Eye (tissue), 1 donor: Measurements from ENCODE around the gene HLA-DMA.

Experiments
- DNase-seq: peaks from one replicate; pipeline ENCODE4 v3.0.0-alpha.2; 2015

HLA-DMA gene

GRCh38 chr6:32974016-32974333 lies 21.1 kb upstream of the HLA-DMA start:
- peak; percentile 54 for DNase-seq

DNA sequence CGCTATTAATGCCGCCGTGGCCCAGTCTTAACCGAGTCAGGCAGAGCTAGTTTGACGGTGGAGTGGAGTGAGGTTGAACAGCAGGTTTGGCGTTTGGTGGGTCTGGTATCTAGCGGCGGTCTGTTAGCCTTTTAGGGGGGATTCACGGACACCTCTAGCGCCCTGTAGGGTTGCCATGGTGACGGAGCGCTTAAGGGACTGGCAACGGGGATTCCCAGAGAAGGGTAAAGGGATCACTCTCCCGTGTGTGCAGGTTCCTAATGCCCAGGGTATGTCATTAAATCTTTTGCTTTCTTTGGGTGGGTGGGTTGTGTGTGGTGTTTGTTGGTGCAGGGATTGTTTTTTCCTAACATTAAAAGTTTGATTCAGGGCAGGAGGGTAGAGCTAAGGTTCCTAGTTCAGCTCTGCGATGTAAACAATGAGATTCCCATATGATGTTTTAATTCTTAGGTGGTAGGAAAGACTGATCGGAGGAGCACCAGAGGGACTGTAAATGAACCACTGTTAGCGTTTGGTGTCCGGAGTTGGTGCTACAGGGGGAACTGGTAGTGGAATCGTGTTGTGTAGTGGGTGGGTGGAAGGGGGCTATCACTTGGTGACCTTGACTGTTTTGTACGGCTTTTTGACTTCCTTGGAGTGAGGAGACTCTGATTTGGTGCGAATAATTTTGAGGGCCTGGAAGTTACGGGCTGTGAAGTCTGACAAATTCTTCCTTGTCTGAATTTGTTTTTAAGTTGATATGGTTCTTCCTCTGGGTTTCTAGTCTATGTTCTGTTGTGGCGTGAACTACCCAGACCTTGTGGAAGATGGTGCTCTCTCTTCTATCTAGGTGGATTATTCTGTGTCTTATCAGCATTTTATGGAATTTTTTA lies 20.5 kb upstream of the HLA-DMA start:
- peak; percentile 83 for DNase-seq

DNA sequence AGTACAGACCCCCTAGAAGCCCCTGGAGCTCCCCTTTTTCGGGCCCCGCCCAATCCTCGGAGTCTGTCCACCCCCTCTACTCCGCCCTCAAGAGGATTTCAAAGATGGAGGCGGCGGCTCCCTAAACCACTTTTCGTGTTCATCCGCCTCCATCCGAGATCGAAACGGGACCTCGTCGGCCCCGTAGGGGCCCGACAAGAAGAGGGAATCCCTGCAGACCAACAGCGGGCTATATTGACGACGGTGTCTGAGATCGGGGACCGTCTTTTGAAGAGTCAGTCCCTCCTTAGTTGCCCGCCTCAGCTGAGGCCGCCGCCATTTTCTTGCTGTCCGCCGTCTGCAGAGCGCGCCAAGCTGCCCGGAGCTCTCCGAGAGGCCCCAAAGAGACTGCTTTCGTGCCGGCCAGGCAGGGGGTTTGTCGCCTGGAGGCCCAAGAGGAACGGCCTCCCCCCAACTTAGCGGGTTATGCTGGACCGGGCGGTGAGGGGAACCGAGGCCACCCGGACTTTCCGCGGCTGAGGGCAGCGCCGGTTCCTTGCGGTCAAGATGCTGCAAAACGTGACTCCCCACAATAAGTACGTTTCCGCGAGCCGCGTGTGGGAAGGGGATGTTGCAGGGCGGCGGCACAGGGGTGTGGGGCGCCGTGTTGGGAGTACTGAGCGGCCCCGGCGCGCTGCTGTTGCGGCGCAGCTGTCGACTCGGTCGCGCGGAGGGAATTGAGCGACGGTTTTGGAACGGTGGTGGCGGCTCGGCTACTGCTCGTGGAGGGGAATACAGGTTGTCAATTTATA lies 19.7 kb upstream of the HLA-DMA start:
- no peak for DNase-seq

- DNase-seq: peak; percentile 100
These were observed 18.9 kb upstream of the HLA-DMA start for GRCh38 chr6:32971581-32972352.

DNA sequence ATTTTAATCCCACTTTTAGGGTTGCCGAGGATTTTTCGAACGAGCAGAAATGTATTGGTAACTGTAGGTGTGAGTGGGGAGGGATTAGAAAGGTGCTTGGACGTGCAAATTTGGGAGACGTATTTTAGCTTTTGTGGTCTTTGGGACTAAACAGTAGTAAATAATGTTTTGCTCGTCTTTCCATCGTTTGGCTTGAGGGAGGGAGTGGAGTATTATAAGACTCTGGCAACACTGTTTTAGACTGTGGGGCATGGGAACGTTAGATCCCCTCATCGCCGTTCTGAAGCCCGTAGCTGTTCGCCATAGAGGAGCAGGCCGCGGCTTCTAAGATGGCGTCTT lies 18.3 kb upstream of the HLA-DMA start:
- DNase-seq: no peak

- peak; percentile 95 for DNase-seq
These were observed 17.7 kb upstream of the HLA-DMA start for GRCh38 chr6:32970413-32971241.

DNA sequence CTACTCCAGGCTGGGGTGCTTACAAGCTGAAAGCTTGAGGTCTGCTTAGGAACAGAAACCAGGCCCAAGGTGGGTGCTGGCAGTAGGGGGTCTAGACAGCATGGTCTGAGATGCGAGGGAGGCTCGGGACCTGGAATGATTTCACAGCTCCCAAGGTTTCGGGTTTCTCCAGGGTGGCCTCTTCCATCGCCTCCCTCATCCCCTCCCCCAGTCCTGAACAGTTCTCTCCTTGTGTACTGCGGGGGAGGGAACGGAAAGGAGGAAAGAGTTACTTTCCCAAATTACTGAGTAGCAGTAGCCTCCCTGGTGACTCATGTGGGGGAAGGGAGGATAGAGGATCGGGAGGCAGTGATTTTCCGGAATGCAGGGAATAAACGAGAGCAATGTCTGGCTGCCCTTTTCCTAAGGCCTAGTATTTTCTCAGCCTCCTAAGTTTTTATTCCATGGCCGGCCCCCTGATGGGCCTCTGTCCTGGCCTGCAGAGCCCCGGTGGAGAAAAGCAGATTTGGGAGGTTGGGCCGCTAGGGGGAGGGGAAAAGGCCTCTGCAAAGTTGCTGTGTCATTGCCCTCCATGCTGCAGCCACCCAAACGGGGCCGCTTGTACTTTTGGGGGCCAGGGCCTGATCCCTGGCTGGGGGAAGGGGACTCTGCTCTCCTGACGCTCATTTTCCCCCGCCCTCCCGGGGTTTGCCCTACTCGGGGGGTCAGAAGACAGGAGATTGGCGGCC lies 17.0 kb upstream of the HLA-DMA start:
- peak; percentile 93 for DNase-seq

- peak; percentile 92 for DNase-seq
These were observed 16.2 kb upstream of the HLA-DMA start for GRCh38 chr6:32968867-32969684.

DNA sequence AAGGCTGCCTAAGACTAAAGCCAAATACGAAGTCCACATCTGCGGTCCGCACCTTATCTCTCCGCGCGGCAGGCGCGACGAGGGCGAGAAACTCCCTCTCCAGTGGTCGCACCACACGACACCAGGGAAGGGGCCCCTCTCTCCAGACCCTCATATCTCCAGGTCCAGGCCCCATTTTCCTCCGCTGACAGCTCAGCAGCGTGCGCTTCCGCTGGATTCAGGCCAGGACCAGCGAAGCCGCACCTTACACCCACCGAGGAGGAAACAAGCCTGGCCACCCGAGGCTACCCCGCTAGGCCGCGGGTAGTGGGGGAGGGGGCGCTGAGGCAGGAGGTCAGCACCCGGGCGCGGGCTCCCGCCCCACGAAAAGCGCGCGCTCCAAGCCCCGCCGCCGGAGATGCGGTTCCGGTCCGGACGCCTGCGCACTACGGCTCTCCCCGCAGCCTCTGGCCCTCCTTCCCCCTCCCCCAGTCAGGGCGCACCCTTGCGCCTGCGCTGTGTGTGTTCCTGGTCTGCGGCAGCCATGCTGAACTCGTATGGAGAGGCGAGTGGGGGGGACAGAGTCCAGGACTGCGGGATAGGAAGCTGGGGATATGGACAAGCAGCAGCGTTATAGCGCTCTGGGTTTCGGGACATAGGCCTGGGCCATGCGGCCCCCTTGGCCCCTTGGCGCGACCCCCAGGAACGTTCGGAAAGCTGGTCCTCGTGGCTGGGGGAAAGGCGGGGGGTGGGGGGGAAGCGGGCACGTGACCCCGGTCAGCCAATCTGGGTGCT lies 15.4 kb upstream of the HLA-DMA start, which contains the start of gene BRD2:
BRD2 (plus strand) TSS at position 502 of the 774 bp plus-strand sequence. CDS start 4,305 bp downstream, outside the sequence.
- DNase-seq: peak; percentile 99

DNA sequence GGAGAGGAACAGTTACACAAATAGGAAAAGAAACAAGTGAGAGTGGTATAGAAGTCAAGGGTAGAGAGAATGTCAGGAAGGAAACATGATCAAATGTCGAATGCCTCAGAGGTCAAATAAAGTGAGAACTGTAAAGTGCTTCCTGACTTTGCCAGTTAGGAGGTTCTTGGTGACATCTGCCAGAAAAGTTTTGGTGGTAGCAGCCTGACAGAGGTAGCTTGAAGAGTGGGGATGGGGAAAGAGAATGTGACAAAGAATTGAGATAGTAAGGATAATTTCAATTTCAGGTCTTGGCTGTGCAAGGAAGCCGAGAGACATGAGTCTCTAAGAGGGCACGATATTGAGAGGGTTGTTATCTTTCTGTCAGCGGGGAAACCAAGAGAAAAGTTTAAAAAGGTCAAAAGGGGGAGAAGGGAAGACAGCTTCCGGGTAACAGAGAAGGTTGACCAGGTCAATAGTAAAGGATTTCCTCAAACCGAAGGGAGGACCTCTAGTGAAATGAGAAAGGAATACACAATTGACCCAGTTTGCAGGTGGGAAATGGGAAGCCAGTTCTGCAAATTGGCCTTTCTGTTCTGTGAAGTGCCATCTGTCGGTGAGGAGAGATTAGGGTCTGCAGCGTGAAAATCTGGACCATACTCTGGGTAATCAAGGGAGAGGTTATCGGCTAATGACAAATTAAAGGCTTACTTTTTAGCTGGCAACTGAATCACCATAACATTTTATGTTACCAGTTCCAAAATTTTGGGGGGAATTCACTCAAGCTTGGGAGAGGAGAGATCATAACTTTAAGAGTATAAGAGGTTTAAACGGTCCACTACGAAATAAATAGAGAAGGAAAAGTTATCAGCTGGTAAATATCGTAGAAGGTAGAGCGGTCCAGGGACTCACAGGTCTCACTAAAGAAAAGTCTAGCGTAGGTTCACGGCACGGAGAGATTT lies 14.5 kb upstream of the HLA-DMA start:
- peak; percentile 86 for DNase-seq

DNA sequence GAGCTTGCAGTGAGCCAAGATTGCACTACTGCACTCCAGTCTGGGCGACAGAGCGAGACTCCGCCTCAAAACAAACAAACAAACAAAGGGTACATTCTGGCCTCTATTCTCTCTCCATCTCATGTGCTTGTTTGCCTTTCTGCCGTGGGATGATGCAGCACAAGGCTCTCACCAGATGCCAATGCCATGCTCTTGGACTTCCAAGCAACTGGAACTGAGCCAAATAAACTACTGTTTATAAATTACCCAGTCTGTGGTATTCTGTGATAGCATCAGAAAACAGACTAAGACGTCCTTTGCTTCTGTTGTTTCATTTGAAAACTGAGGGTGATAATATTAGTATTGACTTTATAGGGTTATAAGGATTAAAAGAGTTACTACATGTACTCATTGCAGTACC lies 11.9 kb upstream of the HLA-DMA start:
- no peak for DNase-seq

DNA sequence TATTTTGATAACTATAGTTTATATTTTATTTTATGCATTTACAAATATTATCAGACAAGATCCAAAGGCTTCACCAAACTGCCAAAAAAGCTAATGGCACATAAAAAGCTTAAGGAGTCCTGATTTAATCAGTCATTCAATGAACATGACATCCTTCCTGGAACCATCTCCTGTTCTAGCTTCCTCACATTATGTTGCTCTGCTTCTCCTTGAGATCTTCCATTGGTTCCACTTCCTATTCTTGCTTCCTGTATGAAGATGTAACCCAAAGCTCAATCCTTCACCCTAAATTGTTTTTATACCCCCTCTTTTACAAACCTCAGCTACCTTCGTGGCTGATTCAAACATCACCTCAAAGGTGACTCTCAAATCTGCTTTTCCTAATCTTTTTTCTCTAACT lies 11.0 kb upstream of the HLA-DMA start:
- no peak for DNase-seq

DNA sequence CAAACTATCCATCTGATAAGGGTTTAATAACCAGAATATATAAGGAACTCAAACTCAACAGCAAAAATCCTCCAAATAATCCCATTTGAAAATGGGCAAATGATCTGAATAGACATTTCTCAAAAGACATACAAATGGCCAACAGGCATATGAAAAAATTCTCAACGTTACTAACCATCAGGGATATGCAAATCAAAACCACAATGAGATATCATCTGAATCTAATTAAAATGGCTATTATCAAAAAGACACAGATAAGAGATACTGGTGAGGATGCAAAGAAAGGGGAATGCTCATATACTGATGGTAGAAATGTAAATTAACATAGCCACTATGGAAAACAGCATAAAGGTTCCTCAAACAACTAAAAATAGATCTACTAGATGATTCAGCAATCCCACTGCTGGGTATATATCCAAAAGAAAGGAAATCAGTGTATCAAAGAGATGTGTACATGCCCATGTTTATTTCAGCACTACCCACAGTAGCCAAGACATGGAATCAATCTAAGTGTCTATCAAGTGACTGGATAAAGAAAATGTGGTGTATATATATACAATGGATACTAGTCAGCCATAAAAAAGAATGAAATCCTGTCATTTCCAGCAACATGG lies 9.4 kb upstream of the HLA-DMA start:
- no peak for DNase-seq

DNA sequence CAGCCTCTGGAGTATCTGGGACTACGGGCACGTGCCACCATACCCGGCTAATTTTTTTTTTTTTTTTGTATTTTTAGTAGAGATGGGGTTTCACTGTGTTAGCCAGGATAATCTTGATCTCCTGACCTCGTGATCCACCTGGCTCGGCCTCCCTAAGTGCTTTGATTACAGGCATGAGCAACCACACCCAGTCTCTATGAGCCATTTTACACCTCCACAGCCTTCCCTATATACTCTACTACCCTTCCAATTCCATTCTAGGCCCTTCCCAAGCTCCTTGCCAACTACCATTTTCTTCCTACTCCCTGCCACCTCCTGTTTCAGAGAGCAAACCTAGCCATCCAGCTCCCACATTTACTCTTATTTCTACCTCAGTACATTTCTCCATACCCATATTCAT lies 7.7 kb upstream of the HLA-DMA start:
- no peak for DNase-seq

- no peak for DNase-seq
These were observed 3.3 kb upstream of the HLA-DMA start for GRCh38 chr6:32956176-32956575.

DNA sequence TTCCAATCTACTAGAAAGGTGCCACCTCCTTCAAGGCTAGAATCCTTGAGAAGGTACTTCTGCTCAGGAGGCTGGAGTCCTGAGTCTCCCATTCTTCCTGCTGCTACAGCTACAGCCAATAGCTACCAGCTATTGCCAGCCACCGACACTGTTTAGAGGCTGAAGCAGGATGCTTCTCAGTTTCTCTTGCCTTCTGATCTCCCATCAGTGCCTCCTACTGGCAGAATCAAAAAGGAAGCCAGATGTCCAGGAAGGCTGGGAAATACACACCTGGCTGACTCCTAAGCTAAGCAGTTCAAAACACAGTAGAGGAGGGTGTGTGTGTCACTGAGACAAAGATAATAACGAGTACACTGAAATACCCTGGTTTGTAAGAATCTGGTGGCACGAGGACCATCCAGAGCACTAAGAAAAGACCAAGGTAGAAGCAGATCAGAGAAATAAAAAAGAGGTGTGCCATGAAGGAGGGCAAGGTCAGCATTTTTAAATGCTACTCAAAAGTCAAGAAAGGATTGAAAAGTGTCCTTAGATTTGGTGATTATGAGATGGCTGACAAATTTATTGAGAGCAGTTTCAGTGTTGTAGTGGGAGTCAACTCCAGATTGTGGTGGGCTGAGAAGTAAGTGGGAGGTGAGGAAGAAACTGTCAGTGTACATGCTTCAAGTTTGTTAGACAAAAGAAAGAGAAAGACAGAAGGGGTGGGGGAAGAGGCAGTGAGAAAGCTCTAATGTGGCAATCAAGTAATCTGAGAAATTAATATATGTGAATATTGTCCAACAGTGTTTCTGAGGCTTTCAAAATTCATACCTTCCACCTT lies 2.3 kb upstream of the HLA-DMA start:
- no peak for DNase-seq

GRCh38 chr6:32954267-32954666 lies 1.4 kb upstream of the HLA-DMA start:
- DNase-seq: no peak

DNA sequence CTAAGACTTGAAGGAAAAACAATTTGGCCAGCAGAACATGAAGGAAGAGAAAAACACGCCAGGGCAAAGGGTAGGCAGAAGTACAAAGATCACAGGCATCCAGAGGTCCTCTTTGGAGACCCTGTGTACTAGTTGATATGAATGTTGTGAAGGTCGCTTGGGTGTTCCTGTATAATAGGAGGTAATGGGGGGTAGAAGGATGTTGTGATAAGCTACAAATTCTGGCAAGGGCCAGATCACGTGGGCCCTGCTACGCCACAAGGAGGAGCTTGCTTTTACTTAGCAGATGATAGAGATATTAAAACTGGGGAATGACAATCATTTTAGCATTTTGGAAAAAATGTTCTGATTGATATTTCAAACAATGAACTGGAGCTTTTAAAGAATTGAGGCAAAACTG lies 878 bp upstream of the HLA-DMA start:
- DNase-seq: no peak
